Neuronal stem cell (in vitro differentiated cells): ENCODE results near the gene ARFGAP1.

Source experiments
- DNase-seq: peaks from one replicate; pipeline ENCODE4 v3.0.0-alpha.2; 2013; ENCODE audit warnings: low spot score
- H2AFZ ChIP-seq: one replicate; pipeline ENCODE4 v1.6.1; 2013; ENCODE audit warnings: mild to moderate bottlenecking, low read length, inconsistent platforms
- H2AK5ac ChIP-seq: 2 replicates; pipeline ENCODE4 v1.6.1; 2013; ENCODE audit warnings: low read depth, mild to moderate bottlenecking, inconsistent platforms, low read length, moderate library complexity, mixed read lengths
- H2BK120ac ChIP-seq: 2 replicates; pipeline ENCODE4 v1.6.1; 2013; ENCODE audit warnings: low read depth, mild to moderate bottlenecking, inconsistent platforms, low read length, moderate library complexity, mixed read lengths
- H2BK12ac ChIP-seq: one replicate; pipeline ENCODE4 v1.6.1; 2013; ENCODE audit warnings: low read length, inconsistent platforms
- H2BK15ac ChIP-seq: 2 replicates; pipeline ENCODE4 v1.6.1; 2013; ENCODE audit warnings: mild to moderate bottlenecking, low read length, inconsistent platforms, mixed read lengths
- H2BK5ac ChIP-seq: one replicate; pipeline ENCODE4 v1.6.1; 2013; ENCODE audit warnings: inconsistent platforms, mild to moderate bottlenecking, low read length, moderate library complexity
- H3K14ac ChIP-seq: one replicate; pipeline ENCODE4 v1.6.1; 2013; ENCODE audit warnings: low read length, inconsistent platforms
- H3K18ac ChIP-seq: 2 replicates; pipeline ENCODE4 v1.6.1; 2013; ENCODE audit warnings: low read length, inconsistent platforms
- H3K23ac ChIP-seq: 2 replicates; pipeline ENCODE4 v1.6.1; 2013; ENCODE audit warnings: low read depth, mild to moderate bottlenecking, mixed read lengths, low read length, inconsistent platforms; ENCODE audit not compliant: poor library complexity
- H3K27ac ChIP-seq: replicated peaks from 3 replicates; pipeline ENCODE4 v1.5.1; 2013; ENCODE audit warnings: low read length, inconsistent platforms
- H3K27me3 ChIP-seq, 3 experiments: 2 replicates each; pipeline ENCODE4 v1.6.1; 2013; ENCODE audit warnings: low read length in 3 of 3, mild to moderate bottlenecking in 2 of 3, inconsistent platforms in 1 of 3, low read depth in 1 of 3, mixed read lengths in 1 of 3, moderate library complexity in 1 of 3; ENCODE audit not compliant: control insufficient read depth in 3 of 3, insufficient read depth in 3 of 3
- H3K36me3 ChIP-seq, 2 donors: replicated peaks in 1 of 2; 2 replicates each; pipeline ENCODE4 v1.6.1; 2013; ENCODE audit warnings: low read length in 2 of 2; ENCODE audit not compliant: control insufficient read depth in 2 of 2, insufficient read depth in 2 of 2
- H3K4ac ChIP-seq: 2 replicates; pipeline ENCODE4 v1.6.1; 2013; ENCODE audit warnings: inconsistent platforms, mild to moderate bottlenecking, low read length, moderate library complexity
- H3K4me1 ChIP-seq, 2 donors: 1 replicate in 1 of 2; 2 replicates in 1 of 2; pipeline ENCODE4 v1.6.1; 2013; ENCODE audit warnings: low read length in 2 of 2, low read depth in 1 of 2; ENCODE audit not compliant: control insufficient read depth in 2 of 2, insufficient read depth in 1 of 2
- H3K4me2 ChIP-seq: one replicate; pipeline ENCODE4 v1.6.1; 2013; ENCODE audit warnings: mild to moderate bottlenecking, low read length, inconsistent platforms; ENCODE audit not compliant: insufficient read depth, poor library complexity, severe bottlenecking
- H3K4me3 ChIP-seq, 2 donors: 2 replicates each; pipeline ENCODE4 v1.5.1; 2013; ENCODE audit warnings: low read length in 2 of 2, mild to moderate bottlenecking in 2 of 2, inconsistent platforms in 1 of 2, moderate library complexity in 1 of 2
- H3K79me1 ChIP-seq: one replicate; pipeline ENCODE4 v1.6.1; 2013; ENCODE audit warnings: low read depth, mild to moderate bottlenecking, inconsistent platforms, low read length, moderate library complexity
- H3K9ac ChIP-seq: one replicate; pipeline ENCODE4 v1.6.1; 2013; ENCODE audit warnings: mild to moderate bottlenecking, low read depth, low read length, inconsistent platforms; ENCODE audit not compliant: poor library complexity
- H3K9me3 ChIP-seq, 2 donors: replicated peaks in 1 of 2; 2 replicates each; pipeline versions ENCODE3 to v1.6.1; 2013; ENCODE audit warnings: low read length in 2 of 2, mild to moderate bottlenecking in 2 of 2, inconsistent platforms in 1 of 2, low read depth in 1 of 2, mixed read lengths in 1 of 2, moderate library complexity in 1 of 2; ENCODE audit not compliant: control insufficient read depth in 2 of 2, insufficient read depth in 1 of 2
- H4K8ac ChIP-seq: one replicate; pipeline ENCODE4 v1.6.1; 2013; ENCODE audit warnings: low read depth, mild to moderate bottlenecking, inconsistent platforms, low read length, moderate library complexity
- H4K91ac ChIP-seq: one replicate; pipeline ENCODE4 v1.6.1; 2013; ENCODE audit warnings: low read length, low read depth, mild to moderate bottlenecking, inconsistent platforms; ENCODE audit not compliant: poor library complexity
- WGBS, 2 donors: extraction: QIAGEN DNeasy Blood & Tissue Kit; methylation state at CpG; one replicate each; pipeline ENCODE4 v1.1.7; 2013; ENCODE audit warnings: missing lambda C conversion rate in 2 of 2, mixed read lengths in 1 of 2; ENCODE audit not compliant: insufficient read length in 2 of 2, insufficient replicate concordance in 1 of 2; ENCODE audit errors: extremely low coverage in 2 of 2; 5-methylcytosine and 5-hydroxymethylcytosine counted together

Gene ARFGAP1

DNA sequence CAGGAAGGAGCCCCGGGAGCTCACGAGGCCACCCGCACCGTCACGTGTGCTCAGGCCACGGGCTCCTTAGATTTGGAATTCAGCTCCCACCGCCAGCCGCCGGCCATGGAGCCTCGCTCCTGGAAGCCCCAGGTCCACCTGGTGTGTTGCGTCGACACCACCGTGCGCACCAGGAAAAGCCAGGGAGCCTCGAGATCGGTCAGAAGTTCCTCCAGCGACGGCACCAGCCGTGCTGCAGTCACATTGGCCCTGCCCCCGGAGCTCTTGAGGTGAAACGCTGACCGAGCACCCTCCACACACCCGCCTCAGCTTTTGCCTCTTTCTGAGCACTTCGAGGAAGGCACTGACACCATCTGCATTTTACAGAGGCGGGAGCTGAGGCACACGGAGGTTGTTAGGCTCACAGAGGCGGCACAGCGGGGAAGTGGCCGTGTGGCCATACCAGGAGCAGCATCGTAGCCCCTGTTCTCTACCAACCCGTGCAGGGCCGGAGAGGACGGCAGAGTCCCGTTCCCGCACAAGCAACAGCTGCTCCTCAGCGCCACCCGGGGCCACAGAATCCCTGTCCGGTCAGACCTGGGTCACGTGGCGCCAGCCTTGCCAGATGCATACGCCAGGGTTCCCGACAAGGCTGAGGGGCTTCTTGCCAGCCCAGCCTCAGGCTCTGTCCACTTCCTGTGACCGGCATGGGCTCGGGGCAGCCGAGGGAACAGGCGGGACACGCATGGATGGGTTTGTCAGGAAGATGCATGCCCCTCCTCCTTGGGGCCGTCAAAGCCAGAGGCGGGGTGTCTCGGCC lies 25.9 kb upstream of the ARFGAP1 start:
- Histone ChIP-seq H3K9ac (peak overlapping the region; percentile 50), H3K27ac (no peak overlapping the region), H3K4ac (no peak overlapping the region), H2BK15ac (peak overlapping the region; percentile 27), H4K91ac (no peak overlapping the region), H3K14ac (peak overlapping the region; percentile 94), H3K18ac (peak overlapping the region; percentile 90), H3K27me3 (no peaks in the 10 kb centered on the region), H2BK5ac (peak overlapping the region; percentile 53), H2AFZ (no peak overlapping the region), H2AK5ac (peak overlapping the region; percentile 40), H3K9me3 (no peaks in the 10 kb centered on the region), H2BK12ac (peak overlapping the region; percentile 2), H3K4me2 (no peak overlapping the region), H2BK120ac (no peak overlapping the region), H4K8ac (no peak overlapping the region), H3K4me1 (peaks cover 11 to 19% of the 10 kb centered on the region in 2 donors), H3K4me3 (no peak overlapping the region), H3K79me1 (peaks cover 13% of the 10 kb centered on the region), H3K36me3 (peaks cover 2 to 21% of the 10 kb centered on the region in 2 donors), H3K23ac (peak overlapping the region; percentile 83)
- DNase-seq: no peak
- WGBS, 2 donors: no CpG with 5 or more reads among the region's 50 CpGs

DNA sequence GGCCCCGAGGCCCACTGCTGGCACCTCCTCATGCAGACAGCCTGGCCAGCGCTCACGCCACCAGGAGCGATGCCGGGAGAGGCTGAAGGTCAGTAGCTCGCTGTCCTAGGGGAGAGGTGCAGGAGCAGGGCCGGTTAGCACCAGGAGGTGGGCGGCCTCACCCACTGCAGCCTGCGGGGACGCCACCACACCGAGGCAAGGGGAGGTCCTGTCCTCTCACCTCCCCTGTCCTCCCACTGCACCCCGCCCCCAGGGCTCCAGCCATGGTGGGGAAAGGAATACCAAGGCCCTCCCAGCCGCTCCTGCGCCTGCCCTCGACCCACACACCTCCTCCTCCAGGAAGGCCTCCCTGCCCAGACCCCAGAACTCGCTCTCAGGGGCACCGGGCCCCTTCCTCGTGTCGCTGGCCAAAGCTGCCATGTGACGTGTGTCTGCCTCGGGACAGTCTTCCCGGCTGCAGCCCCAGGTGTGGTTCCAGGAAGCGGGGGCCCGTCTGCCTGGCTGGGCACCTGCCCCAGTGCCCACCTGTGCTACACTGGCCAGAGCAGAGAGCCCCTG lies 24.9 kb upstream of the ARFGAP1 start:
- Histone ChIP-seq H3K4me3 (no peak overlapping the region), H3K4me1 (peaks cover 19 to 30% of the 10 kb centered on the region in 2 donors), H2BK12ac (peak overlapping the region; percentile 84), H3K9ac (peak overlapping the region; percentile 70), H4K91ac (peak overlapping the region; percentile 85), H3K14ac (peak overlapping the region; percentile 94), H3K4me2 (no peak overlapping the region), H3K36me3 (peaks cover 2 to 21% of the 10 kb centered on the region in 2 donors), H3K79me1 (peaks cover 15% of the 10 kb centered on the region), H3K9me3 (no peaks in the 10 kb centered on the region), H2AFZ (no peak overlapping the region), H2BK120ac (no peak overlapping the region), H3K27me3 (no peaks in the 10 kb centered on the region), H3K18ac (peak overlapping the region; percentile 71), H2BK15ac (no peak overlapping the region), H2AK5ac (no peak overlapping the region), H3K27ac (no peak overlapping the region), H3K23ac (peak overlapping the region; percentile 73), H2BK5ac (peak overlapping the region; percentile 53), H4K8ac (peak overlapping the region; percentile 92), H3K4ac (peak overlapping the region; percentile 23)
- no CpG with 5 or more reads among the region's 24 CpGs for WGBS, 2 donors
- DNase-seq: no peak

DNA sequence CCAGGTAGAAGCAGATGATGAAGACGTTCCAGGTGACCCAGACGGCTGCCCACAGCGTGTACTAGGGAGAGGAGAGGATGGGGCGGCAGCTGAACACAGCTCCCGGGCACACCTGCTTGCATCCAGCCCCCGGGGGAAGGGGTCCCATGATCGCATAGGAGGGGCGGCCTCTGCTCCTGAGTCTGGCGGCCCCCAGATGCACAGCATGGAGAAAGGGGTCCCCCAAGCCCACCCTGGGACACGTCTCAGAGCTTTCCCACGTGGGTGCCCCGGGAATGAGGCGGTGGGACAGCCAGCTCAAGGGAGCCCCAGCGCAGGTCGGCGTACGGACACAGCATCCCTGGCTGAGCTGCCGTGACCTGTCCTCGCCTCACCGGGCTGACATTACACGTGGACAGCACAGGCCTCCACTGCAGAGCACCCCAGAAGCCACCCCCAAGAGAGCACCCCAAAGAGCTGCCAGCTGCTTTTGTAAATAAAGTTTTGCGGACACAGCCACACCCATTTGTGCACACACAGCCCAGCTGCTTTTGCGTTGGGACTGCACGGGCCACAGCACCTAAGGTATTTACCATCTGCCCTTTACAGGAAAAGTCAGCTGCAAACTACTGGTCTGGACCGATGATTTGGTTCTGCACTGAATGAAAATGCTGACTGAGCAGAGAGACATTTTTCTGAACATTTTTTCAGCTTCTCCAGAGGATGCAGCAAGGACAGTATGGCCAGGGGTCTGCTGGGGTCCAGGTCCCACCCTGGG lies 23.6 kb upstream of the ARFGAP1 start:
- H3K14ac ChIP-seq: no peak overlapping the region
- no peak for DNase-seq
- H3K27ac ChIP-seq: no peak overlapping the region
- H2BK12ac ChIP-seq: no peak overlapping the region
- H2BK15ac ChIP-seq: no peak overlapping the region
- H4K91ac ChIP-seq: no peak overlapping the region
- no peak overlapping the region for H2BK5ac ChIP-seq
- H2AK5ac ChIP-seq: no peak overlapping the region
- H3K4me1 ChIP-seq: peaks cover 24 to 33% of the 10 kb centered on the region in 2 donors
- WGBS, 2 donors: no CpG with 5 or more reads among the region's 25 CpGs
- H3K9ac ChIP-seq: no peak overlapping the region
- peak overlapping the region; percentile 73 for H3K23ac ChIP-seq
- H2AFZ ChIP-seq: no peak overlapping the region
- H3K18ac ChIP-seq: no peak overlapping the region
- peaks cover 17% of the 10 kb centered on the region for H3K79me1 ChIP-seq
- no peak overlapping the region for H3K4ac ChIP-seq
- no peaks in the 10 kb centered on the region for H3K27me3 ChIP-seq
- no peak overlapping the region for H4K8ac ChIP-seq
- no peaks in the 10 kb centered on the region for H3K9me3 ChIP-seq
- no peak overlapping the region for H3K4me3 ChIP-seq
- no peak overlapping the region for H2BK120ac ChIP-seq
- H3K36me3 ChIP-seq: peaks cover 2 to 21% of the 10 kb centered on the region in 2 donors
- H3K4me2 ChIP-seq: no peak overlapping the region

DNA sequence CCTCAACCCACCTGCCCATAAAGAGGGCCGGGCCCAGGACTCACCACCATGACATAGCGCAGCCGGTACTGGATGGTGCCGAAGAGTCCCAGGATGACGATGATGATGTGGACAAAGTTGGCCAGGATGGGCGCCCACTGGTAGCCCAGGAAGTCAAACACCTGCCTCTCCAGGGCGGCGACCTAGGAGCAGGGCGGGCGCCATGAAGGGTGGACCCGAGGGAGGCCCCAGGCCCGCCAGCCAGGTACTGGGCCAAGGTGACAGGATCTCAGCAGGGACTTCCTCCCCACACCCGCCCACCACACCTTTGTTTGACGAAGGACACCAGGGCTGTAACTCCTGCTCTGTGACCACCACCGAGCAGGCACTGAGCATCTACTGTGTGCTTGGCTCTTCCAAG lies 22.7 kb upstream of the ARFGAP1 start:
- Histone ChIP-seq H3K9me3 (no peaks in the 10 kb centered on the region), H3K27ac (no peak overlapping the region), H3K9ac (no peak overlapping the region), H3K4me1 (peaks cover 27 to 34% of the 10 kb centered on the region in 2 donors), H2BK5ac (no peak overlapping the region), H3K27me3 (no peaks in the 10 kb centered on the region), H2BK15ac (no peak overlapping the region), H3K4me2 (peak overlapping the region; percentile 11), H3K4me3 (no peak overlapping the region), H3K36me3 (peaks cover 2 to 21% of the 10 kb centered on the region in 2 donors), H3K79me1 (peaks cover 17% of the 10 kb centered on the region), H2BK120ac (no peak overlapping the region), H2AK5ac (peak overlapping the region; percentile 70), H3K18ac (peak overlapping the region; percentile 48), H2AFZ (no peak overlapping the region), H3K23ac (no peak overlapping the region), H4K91ac (no peak overlapping the region), H2BK12ac (no peak overlapping the region), H3K14ac (no peak overlapping the region), H4K8ac (peak overlapping the region; percentile 43), H3K4ac (no peak overlapping the region)
- no peak for DNase-seq
- no CpG with 5 or more reads among the region's 15 CpGs for WGBS, 2 donors
